ENCODE data around the gene SMIM33.
"Not testable (repeated sequence)": the region's sequence is repeated elsewhere in the genome, so short reads cannot be mapped to it uniquely, and the experiment has no call there.

SMIM33 gene

DNA sequence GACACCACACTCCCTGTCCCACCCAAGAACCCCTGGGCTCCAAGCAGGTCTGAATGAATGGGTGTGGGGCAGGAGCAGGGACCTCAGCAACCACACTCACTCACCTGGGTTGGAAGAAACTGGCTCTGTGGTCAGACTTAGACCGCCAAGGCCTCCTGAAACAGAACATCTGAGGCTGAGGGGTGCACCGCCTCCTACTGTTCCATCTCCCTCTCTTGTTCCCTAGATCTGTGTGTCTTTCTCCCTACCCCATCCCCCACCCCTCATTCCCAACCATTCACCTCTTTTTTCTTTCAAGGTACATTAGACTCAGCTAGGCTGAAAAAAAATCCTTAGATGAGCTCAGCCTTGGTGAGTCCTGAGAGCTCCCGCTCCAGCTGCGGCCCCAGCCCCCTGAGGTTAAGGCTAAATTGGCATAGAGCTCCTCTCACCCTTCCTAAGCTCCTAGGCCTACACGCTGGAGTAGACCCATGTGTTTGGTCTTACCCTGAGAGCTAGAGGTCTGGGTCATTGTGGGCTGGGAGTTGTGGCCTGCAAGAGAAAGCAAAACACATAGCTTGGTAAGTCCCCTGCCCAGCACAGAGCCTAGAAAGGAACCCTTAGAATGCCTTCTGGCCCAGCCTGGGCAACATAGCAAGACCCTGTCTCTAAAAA is 13.0 kb upstream of the SMIM33 start:
- no peak for DNase-seq

DNA sequence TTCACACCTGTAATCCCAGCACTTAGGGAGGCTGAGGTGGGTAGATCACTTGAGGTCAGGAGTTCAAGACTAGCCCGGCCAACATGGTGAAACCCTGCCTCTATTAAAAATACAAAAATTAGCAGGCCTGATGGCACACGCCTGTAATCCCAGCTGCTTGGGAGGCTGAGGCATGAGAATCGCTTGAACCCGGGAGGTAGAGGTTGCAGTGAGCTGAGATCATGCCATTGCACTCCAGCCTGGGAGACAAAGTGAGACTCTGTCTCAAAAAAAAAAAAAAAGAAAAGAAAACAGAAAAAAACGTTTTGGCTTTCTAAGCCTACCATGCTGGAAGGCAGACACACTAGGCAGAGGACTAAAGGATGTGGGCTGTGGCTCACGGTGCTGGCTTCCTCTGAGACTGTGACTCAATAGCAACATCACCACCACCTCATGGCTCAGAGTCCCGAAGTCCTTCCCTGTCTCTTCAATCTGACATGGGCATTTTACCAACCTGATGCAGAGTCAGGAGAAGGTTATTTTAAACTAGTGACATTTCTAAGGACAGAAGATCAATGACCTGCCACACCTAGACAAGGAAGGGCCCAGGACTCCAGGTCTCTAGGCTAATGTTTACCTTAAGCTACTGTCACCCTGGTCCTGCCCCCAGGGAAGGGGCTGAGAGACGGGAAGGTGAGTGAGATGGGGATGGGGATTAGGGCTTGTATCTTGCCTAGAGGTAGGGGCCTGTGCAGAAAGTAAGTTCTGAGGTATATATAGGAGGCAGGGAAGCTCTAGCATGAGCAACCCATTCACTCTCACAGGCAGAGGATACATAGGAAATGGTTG is 12.0 kb upstream of the SMIM33 start:
- DNase-seq: no peak

DNA sequence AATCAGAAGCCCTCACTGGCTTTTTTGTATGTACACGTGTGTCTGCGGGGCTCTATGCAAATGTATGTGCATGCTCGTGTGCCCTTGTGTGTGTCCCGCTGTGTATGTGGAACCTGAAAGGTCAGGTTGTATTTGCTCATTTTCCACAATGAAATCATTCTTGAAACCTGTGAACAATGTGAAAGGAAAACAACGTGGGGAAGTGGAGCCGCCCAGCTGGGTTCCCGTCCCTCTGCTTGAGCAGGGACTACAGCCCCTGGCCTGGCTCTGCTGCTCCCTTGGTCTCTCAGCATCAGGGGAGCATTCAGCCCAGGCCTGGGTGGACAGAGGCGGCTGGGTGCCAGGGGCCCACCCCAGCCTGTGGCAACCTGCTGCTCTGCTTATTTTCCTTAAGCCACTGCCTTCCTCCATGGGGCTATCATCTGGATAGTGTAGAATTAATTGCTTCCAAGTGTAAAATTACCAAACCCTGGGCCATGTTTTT is 11.3 kb upstream of the SMIM33 start:
- no peak for DNase-seq

DNA sequence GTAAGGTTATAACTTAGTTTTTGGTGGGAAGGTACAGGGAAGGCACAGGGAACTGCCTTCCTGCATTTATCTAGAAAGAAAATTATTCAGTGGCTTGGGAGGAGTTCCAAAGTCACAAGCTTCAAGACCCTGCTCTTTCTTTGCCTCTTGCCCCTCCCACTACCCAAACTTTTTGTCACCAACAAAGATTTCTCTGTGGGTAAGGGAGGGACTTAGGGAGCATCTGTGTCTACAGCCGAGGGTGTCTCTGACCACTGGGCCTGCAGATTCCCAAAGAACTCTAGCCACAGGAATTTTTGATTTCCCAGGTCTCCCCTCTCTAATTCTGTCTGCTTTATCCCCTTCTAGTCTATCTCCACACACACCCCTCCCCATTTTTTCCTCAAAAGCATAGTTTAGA is 10.3 kb upstream of the SMIM33 start:
- DNase-seq: no peak

DNA sequence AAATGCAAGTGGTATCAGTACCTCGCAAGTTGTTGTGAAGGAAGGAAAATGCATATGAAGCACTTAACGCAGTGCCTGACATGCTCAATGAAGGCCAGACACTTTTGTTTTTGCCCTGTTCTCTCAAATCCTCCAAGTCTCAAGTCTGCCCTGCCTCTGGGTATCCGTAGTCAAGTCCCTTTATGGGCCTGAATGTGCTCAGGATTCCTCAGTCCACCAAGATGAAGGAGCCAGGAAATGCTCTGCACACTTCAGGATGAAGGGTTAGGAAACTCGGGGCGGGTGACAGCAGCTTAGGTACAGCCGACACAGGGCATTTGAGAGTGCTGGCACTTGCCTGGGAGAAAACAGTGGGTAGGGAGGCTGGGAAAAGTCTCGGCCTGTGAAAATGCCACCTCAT is 9.6 kb upstream of the SMIM33 start:
- no peak for DNase-seq

DNA sequence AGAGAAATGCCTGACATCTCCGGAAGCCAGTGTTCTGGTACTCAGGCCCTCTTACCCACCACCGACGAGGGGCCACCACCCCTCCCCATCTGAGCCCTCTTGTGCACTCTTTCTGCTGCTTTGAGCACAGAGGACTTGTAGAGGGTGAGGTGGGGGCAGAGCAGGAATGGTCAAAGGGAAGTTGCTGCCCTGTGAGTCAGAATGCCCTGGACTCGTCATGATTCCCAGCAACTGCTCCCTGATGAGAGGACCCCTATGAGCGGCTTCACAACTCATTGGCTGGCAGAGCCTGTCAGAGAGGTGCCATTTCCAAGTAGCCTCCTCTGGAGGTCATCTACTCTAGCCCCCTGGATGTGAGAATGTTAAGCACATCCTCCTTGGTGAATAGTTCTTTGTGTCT is 9.1 kb upstream of the SMIM33 start:
- no peak for DNase-seq

DNA sequence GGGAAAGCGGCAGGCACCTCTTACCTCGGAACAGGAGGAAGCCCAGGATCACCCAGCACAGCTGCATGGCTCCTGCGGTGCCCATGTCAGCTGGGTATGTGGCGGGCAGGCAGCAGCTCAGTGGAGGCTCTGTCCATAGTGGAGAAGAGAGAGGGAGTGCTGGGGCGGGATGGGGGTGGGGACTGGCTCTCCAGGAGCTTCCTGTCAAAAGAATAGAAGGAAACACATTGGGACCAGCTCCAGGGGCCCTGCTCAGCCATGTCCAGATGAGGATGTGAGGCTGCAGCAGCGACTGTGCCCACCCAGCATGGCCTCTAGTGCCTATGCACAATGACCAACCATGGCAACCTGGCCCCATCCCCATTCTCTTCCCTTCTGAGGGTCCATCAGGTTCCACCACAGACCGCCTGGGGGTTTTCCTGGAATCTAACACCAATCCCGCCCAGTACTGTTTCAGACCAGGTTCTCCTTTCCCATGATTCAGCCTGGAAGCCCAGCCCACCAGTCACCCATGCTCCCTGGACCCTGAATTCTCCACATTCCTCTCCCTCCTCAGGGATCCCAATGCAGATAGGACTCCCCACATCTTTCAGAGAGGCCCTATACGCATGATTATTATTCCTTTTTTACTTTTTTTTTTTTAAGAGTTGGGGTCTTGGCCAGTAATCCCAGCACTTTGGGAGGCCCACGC is 8.1 kb upstream of the SMIM33 start, which contains the start of gene ECSCR:
TSS of gene ECSCR (minus strand) at position 158 of the 691 bp plus-strand sequence. CDS start at position 85, 73 bp downstream.
- DNase-seq: no peak

DNA sequence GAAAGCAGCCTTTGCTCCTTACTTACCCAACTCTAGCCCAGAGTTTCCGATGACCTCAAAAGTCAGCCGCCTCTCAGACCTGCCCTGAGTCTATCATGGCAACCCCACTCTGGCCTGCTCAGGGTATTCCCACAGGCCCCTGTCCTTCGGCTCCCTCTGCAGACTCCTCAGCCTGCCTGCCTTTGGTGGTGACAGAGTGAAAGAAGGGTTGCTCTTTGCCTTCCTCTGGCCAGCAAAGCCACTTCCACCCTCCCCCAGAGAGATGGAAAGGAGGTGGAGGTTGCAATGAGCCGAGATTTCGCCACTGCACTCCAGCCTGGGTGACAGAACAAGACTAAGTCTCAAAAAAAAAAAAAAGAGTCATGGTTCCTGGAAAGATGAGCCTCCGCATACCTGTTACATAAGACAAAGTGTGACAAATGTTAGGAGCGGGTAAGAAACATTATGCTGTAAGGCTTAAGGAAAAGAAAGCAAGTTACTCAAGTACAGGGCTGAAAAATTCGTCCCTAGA is 2.3 kb upstream of the SMIM33 start:
- no peak for DNase-seq

DNA sequence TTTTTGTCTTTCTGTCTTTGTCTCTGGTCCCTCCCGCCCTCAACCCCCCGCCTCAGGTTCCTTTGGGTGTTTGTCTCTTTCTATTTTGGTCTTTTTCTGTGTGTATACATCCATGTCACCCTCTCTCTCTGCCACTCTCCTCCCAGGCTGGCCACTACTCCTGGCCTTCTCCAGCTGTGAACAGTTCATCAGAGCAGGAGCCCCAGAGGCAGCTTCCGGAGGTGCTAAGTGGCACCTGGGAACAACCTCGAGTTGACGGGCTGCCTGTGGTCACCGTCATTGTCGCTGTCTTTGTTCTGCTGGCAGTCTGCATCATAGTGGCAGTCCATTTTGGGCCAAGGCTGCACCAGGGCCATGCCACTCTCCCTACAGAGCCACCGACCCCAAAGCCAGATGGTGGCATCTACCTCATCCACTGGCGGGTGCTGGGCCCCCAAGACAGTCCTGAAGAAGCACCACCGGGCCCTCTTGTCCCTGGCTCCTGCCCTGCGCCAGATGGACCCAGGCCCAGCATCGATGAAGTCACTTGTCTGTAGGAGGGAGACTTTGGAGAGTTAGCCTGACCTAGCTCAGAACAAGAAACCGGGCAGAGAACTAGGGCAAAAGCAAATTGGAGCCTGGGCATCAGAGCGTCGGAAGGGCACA is 1.7 kb downstream of the SMIM33 start:
- DNase-seq: no peak

DNA sequence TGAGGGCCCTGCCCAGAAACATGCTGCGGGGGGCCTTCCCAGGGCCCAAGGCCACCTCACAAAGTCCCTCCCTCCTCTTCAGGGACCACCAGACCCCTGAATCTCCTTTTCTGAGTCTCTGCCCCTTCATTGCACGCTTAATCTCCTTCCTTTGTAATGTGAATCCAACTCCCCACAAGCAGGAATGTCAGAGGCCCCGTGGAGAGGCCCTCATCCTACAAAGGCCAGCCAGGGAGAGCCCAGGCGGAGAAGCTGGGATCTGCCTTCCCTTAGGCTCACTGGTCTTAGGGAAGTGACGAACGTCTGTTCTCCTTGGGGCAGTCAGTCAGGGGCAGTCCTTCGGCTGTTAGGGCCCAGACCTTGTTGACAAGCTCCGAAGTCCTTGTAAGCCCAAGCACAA is 2.3 kb downstream of the SMIM33 start:
- DNase-seq: no peak

DNA sequence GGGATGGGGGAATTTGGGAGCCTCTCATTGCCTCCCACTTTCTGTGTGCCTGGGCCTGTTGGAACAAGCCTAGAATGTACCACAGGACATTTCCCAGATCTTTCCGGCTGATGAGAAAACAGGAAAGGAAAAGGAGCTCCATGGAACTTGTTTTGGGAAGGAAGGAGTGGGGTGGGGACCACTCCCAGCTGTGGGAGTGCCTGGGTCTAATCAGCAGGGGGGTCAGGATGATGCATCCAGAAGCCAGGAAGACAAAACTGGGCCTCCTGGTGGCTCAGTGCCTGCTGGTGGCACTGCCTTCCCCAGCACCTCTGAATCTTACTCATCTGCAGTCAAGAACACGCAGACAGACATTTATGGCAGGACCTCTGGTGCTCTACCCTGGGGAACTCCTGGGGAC is 2.8 kb downstream of the SMIM33 start:
- no peak for DNase-seq

DNA sequence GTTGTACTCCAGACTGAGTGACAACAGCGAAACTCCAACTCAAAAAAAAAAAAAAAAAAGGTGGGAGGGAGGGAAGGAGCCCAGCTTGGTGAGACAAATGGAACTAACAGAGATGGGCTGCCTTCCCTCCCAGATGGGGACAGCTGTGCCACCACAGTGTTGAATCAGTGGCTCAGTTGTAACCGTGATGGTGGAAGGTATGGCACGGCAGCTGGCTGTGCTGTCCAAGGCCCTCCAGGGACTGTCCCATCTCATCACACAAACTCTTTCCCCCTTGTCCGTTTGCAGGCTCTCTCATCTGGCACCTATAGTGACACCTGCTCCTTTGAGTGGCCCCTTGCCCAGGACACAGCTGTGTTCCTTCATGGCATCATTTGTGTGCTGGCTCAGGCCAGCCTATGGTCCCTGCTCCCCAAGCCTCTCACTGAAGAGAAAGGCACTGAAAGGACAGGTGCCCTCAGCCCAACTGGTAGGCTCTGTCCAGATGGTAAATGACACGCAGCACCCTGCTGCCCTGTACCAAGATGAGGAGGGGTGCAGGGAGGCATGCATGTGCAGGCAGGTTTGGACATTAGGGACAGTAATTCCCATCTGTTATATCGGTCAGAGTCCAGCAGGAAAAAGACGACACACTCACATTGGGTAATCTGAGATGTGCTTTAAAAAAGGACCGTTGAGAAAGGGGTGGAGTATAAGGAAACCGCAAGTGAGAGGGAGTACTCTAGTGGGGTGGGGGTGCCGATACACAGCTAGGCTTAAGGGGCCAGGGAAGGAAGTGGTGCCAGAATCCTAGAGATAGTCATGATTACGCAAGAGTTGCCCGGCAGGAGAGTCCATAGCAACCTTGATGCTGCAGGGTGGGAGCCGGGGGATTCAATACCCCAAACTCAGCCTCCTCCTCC is 4.3 kb downstream of the SMIM33 start:
- peak; percentile 2 for DNase-seq

DNA sequence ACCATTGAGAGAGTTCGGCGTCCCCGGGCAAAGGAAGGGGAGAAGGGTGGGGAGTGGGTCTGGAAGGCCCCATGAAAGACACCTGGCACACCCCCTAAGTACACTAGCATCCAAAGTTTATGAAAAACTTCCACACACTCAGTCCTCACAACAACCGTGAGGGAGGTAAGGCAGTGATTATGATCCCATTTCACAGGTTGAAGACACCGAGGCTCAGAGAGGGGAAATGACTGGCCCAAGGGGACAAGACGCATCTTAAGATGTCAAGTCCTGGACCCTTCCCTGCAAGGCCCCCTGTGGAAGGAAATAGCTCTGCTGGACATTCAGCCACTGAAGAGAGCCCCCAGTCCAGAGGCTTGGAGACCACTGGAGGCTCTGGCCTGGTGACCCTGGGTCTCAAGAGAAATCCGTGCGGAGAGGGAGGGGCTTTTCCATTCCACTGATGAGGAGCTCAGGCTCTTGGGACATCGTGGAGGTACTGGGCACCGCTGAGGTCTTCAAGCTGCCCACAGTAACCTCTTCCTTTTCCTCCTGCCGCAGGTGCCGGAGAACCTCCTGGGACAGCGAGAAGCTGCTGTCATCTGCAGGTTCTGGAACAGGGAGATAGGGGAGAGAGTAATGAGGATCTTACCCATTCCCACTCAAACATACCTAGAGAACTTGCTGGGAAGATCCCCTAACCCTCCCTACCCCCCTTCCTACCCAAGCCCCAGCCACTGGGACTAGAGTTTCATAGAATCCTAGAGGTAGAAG is 5.2 kb downstream of the SMIM33 start:
- DNase-seq: no peak

DNA sequence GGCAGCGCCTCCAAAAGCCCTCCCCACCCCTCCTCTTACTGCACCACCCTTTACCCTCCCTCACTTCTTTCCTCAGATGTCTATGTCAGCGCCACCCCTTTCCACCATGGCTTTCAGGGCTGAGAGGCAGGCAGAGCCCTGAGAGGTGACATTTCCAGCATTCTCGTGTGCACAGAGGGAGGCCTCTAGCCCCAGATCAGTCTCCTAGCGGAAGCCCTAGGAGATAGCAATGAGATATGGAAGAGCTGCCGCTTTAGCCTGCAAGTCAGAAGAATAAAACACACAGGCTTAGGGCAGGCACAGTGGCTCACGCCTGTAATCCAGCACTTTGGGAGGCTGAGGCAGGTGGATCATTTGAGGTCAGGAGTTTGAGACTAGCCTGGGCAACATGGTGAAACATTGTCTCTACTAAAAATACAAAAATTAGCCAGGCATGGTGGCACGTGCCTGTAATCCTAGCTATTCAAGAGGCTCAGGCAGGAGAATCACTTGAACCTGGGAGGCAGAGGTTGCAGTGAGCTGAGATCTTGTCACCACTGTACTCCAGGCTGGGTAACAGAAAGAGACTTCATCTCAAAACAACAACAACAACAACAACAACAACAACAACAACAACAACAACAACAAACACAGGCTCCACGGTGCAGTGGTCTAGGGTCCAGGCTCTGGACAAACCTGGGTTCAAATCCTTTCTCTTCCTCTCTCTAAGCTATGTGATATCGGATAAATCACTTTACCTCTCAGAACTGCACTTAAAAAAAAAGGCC is 8.0 kb downstream of the SMIM33 start:
- not testable (repeated sequence) for DNase-seq

DNA sequence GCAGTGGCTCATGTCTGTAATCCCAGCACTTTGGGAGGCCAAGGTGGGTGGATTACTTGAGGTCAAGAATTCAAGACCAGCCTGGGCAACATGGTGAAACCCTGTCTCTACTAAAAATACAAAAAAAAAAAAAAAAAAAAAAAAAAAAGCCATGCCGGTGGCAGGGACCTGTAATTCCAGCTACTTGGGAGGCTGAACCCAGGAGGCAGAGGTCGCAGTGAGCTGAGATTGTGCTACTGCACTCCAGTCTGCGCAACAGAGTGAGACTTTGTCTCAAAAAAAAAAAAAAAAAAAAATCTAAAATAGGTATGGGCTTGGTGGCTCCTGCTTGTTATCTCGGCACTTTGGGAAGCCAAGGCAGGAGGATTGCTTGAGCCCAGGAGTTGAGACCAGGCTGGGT is 8.9 kb downstream of the SMIM33 start:
- not testable (repeated sequence) for DNase-seq

DNA sequence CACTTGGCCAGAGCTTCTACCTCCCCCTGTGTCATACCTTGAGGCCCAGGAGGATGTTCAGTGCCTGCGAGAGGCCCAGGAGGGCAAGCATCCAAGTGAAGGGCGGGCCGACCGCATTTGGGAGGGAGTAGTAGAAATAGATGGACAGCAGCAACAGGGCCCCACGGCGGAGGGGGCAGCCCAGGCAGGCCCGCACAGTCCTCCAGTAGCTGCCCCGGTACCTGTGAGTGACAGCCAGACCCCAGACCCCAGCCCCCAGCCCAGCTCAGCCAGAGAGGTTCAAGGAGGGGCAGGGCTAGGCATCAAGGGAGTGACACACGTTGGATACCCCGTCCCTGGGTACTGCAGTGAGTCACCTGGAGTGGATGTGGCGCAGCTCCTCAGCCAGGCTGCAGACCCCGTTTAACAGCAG is 10.3 kb downstream of the SMIM33 start:
- DNase-seq: no peak

DNA sequence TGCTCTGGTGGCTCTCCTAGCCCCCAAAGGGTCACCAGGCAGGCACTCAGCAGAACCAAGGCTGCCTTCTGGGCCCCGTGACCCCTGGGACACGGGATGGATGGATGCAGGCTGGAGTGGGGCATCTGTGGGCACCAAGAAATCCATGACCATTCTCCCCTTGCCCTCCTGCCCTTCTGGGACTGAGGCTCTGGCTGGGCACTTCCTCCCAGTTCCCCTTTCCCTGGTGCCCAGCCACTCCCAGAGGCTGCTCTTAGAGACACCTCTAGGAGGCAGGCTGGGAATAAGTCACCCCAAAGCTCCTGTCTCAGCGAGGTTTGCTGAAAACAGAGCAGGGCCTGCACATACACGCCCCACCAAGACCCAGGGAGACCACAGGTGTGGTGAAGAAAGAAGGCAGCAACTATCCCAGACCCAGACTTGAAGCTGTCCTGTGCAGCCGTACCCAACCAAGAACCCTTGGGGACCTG is 10.8 kb downstream of the SMIM33 start:
- DNase-seq: no peak

DNA sequence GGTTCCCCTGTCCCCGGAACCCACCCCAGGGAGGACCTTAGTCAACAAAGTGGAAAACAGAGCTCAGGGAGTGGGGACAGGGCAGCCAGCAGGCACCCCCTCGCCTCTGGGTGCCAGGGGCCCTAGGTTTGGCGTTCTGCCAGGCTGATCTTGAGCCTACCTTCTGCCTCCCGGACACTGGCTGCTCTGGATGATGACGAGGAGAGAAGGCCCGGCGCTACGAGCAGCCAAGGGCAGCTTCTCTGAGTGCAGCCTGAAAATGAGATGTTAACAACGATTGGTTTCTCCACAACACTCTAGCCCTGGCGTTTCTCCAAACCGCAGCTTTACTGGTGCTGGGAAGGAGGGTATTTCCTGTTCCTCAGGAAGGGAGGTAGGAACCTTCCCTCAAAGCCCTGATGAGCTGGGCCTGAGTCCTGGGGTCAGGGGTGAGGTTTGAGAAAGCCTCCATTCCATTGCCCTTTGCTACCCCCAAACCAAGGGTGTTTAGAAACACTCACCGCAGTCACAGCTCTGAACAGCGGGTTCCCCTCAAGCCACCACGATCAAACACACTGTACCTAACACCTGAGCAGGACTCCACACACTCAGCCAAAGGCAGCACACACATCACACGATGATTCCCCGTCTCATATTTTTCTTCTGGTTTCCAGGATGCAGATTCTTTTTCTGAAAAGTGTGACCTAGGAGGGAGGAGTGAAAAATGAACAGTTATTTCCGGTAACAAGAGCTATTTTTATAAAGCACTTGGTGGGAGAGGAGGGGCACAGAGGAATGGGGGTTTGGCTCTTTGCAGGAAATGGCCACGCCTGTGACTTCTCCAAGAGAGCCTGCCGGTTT is 11.5 kb downstream of the SMIM33 start, which contains the start of gene STING1:
TSS of gene STING1 (minus strand) at position 709 of the 840 bp plus-strand sequence. CDS start 1,054 bp downstream, outside the sequence.
- peak; percentile 29 for DNase-seq

DNA sequence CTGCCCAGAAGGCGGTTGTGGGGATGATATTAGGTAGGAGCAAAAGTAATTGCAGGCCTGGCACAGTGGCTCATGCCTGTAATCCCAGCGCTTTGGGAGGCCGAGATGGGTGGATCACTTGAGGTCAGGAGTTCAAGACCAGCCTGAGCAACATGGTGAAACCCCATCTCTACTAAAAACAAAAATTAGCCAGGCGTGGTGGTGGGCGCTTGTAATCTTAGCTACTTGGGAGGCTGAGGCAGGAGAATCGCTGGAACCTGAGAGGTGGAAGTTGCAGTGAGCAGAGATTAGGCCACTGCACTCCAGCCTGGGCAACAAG is 12.0 kb downstream of the SMIM33 start:
- not testable (repeated sequence) for DNase-seq

Data from NCI-H1694 treated with DMSO at 0.1 percent for 48 hours (cell line).